Heart right ventricle (tissue), 16 donors: ENCODE measurements around the gene SSH3. TPM values are rescaled to one million over a fixed set of nuclear protein-coding genes. Genes with fewer than 3 reads are reported as not detected.
A peak's percentile ranks its signal among the peaks of the same experiment; 100 is the strongest.

Experiments used
- ATAC-seq, 8 donors: fragments of 200-7000 bp; cut with Tn5 transposase; one replicate each; pipeline ENCODE4 v1.9.1; 2020; ENCODE audit warnings: mild to moderate bottlenecking in 8 of 8, moderate library complexity in 8 of 8, moderate number of reproducible peaks in 1 of 8
- DNase-seq, 2 donors: peaks; one replicate each; pipeline ENCODE4 v3.0.0-alpha.2; 2020
- H3K27ac ChIP-seq, 10 donors: fragments of 200-600 bp; sonication (generic) in 2 of 10; one replicate each; pipeline versions ENCODE4 v1.5.0 to v1.8.0; 2020 to 2022; ENCODE audit warnings: mild to moderate bottlenecking in 3 of 10
- H3K27me3 ChIP-seq, 7 donors: fragments of 200-600 bp; one replicate each; pipeline ENCODE4 v1.8.0; 2021 to 2022; ENCODE audit warnings: mild to moderate bottlenecking in 2 of 7
- H3K36me3 ChIP-seq, 9 donors: fragments of 200-600 bp; sonication (generic) in 1 of 9; one replicate each; pipeline versions ENCODE4 v1.5.0 to v1.8.0; 2020 to 2022; ENCODE audit warnings: mild to moderate bottlenecking in 2 of 9
- H3K4me1 ChIP-seq, 9 donors: fragments of 200-600 bp; sonication (generic) in 1 of 9; one replicate each; pipeline versions ENCODE4 v1.5.0 to v1.8.0; 2020 to 2022; ENCODE audit warnings: mild to moderate bottlenecking in 4 of 9
- H3K4me3 ChIP-seq, 10 donors: fragments of 200-600 bp; sonication (generic) in 2 of 10; one replicate each; pipeline versions ENCODE4 v1.5.0 to v1.8.0; 2020 to 2022; ENCODE audit warnings: mild to moderate bottlenecking in 7 of 10, moderate library complexity in 2 of 10
- H3K9me3 ChIP-seq, 11 donors: fragments of 200-600 bp in 10 of 11; sonication (generic) in 2 of 11; one replicate each; pipeline versions ENCODE4 v1.5.0 to v1.8.0; 2013 to 2022; ENCODE audit warnings: mild to moderate bottlenecking in 2 of 11, control low read depth in 1 of 11, moderate library complexity in 1 of 11
- WGBS, 2 donors: extraction: QIAGEN DNeasy Blood & Tissue Kit; methylation state at CpG; one replicate each; pipeline ENCODE4 v1.1.7; 2013; ENCODE audit warnings: inconsistent platforms in 1 of 2; 5-methylcytosine and 5-hydroxymethylcytosine counted together
- intact Hi-C, 10 donors: fragments of 100-400 bp; cut with DNase I; formaldehyde crosslinking; loops; one replicate each; pipeline versions ENCODE4 v1.11.1 to v1.14.2; 2022
- polyA plus RNA-seq, 2 donors: library from polyadenylated mRNA; stranded (reverse); fragments of 200-250 nt; gene quantifications; one replicate each; pipeline ENCODE4 v1.2.3, GENCODE V29; 2013
- total RNA-seq, 10 donors: library from RNA; stranded (reverse); fragmentation: NEBNext Ultra II Directional in 3 of 10; extraction: Animal tissue kit (Norgen Biotek cat#: 25700) in 3 of 10; gene quantifications; one replicate each; pipeline versions ENCODE4 v1.2.1 to v1.2.4, GENCODE V29; 2021 to 2023
- TF ChIP-seq, protein P1 (sequence below), 9 donors: fragments of 200-600 bp; sonication (generic) in 2 of 9; IDR thresholded peaks; one replicate each; pipeline versions ENCODE4 v1.5.0 to v1.8.0; 2021 to 2022; ENCODE audit warnings: antibody characterized with exemption in 9 of 9, mild to moderate bottlenecking in 5 of 9, moderate library complexity in 1 of 9
- donor health status: Arrhythmogenic right ventricular cardiomyopathy.
- donor health status: ischemic (EF 13 %, LVEDD 7.1; RV severe dilation, severe dysfunction).
- donor health status: healthy with polysubstance abuse.
- donor health status: DM: no; HTN: yes; CAD: no.
- donor health status: DM: no; HTN: no; CAD: no.
- donor health status: ischemic (EF 25% LVEDD 6.9; RV normal size, moderate dysfunction).
- donor health status: ischemic (EF 25% LVEDD 5.7; RV mildly dilated, moderate dysfunction).
- donor health status: healthy.
- donor health status: DM: yes; HTN: yes; CAD: no.
- donor health status: Ischemic cardiomyopathy.
- donor health status: ischemic (EF 35%, LVEDD 5.7; RV mildly dilated, moderate dysfunction).
- donor health status: nonischemic (EF 11% LVEDD 7.7; RV severe dilation, severe dysfunction).
- donor health status: DM: yes; HTN: yes; CAD: no.
- donor health status: PGD.
- donor health status: ischemic (EF 29% LVEDD 5.4; RV normal size, mild dysfunction).
- donor health status: nonischemic (EF 23%, LVEDD 6.1; RV moderate dilation, normal function).

SSH3 gene
- total and polyA plus RNA-seq, 12 donors, result 7.8 to 21.2 (median 15.3) TPM

DNA sequence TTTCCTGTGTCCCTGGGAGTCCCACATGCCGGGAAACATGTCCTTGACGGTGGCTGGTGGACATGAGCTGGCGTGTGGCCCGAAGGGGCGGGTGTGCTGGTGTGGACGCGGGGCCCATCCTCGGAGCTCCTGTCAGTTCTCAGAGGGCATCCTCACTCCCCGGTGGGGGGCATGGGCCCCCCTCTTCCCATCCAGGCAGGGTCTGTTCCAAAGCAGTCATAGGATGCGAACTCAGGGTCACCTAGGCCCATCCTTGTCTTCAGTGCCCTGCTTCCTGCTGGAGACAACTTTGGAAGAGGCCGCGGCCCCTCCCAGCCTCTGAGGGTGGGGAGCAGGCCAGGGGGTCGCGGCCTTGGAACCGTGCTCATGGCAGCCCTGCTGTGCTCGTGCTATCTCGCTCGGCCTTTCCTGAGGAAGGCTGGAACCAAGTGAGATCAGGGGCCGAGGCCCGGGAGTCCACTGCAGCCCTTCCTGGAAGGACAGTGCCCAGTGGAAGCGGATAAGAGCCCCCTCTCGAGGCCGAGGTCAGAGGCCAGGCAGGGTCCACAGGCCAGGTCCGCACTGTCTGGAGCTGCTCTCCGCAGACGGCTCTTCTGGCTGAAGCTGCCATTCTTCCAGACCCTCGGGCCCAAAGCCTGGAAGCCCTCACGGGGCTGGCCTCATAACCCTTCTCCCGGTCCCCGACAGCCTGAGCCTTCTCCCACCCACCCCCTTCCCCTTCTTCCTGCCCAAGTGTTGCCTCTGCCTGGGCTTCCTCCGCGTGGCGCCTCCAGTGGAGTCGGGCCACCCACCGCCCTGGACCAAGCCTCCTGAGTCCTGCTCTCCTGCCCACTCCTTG lies 28.3 kb upstream of the SSH3 start:
- peak; percentile 70 to 74 for DNase-seq
- TF ChIP-seq, protein P1, sequence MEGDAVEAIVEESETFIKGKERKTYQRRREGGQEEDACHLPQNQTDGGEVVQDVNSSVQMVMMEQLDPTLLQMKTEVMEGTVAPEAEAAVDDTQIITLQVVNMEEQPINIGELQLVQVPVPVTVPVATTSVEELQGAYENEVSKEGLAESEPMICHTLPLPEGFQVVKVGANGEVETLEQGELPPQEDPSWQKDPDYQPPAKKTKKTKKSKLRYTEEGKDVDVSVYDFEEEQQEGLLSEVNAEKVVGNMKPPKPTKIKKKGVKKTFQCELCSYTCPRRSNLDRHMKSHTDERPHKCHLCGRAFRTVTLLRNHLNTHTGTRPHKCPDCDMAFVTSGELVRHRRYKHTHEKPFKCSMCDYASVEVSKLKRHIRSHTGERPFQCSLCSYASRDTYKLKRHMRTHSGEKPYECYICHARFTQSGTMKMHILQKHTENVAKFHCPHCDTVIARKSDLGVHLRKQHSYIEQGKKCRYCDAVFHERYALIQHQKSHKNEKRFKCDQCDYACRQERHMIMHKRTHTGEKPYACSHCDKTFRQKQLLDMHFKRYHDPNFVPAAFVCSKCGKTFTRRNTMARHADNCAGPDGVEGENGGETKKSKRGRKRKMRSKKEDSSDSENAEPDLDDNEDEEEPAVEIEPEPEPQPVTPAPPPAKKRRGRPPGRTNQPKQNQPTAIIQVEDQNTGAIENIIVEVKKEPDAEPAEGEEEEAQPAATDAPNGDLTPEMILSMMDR (IDR thresholded peaks at IDR 0.05), result no peak
- whole genome bisulfite sequencing, 2 donors, result 31 to 32% methylated on average over 35 of the region's 35 CpGs

DNA sequence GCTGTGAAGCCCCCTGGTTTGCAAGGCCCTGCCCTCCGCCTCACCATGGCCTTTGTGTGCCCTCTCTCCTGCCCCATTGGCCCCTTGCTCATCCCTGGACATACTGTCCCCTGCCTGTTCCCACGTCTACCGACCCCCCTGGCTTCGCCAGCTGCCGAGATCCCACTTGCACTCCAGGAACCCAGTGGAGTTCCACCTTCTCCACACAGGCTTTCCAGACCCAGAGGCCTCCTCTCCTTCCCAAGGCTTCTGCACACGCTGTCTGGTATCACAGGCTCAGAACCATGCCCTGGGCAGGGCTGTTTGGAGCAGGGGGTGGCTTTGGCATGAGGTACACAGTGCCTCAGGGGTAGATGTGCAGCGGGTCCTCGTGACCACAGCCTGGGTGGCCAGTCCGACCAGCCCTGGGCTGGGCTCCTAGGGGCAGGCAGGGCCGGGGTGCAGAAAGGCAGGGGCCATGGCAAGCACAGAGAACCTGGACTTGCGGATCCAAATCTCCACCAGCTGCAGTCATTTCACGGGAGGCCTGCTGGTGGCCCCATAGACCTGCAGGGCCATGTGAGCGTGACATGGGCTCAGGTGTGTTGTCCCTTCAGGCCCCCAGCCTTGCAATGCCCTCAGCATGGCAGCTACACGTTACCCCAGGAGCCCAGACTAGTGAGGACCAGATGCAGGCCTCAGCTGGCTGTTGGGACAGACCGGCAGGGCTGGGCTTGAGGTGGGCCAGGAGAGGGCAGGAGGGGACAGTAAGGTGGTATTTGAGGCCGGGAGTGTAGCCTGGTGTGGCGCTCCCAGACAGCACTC lies 27.5 kb upstream of the SSH3 start:
- DNase-seq (peak in 1 of 2 donors; percentile 11), ATAC-seq (no peak)
- TF ChIP-seq, protein P1 (IDR thresholded peaks at IDR 0.05), result no peak
- no peaks in the 10 kb centered on the region for H3K9me3 ChIP-seq
- H3K27me3 ChIP-seq, result no peaks in the 10 kb centered on the region
- intact Hi-C loops, result no loop called here
- WGBS, 2 donors, result 80 to 88% methylated on average over 17 of the region's 17 CpGs
- H3K36me3 ChIP-seq, result peaks cover 0 to 62% (median 16%) of the 10 kb centered on the region in 9 donors
- peak overlapping the region in 2 of 10 donors; percentile 25 to 37 for H3K4me3 ChIP-seq
- H3K27ac ChIP-seq, result peak overlapping the region; percentile 30 to 98 (median 90)
- H3K4me1 ChIP-seq, result peaks cover 60 to 100% (median 89%) of the 10 kb centered on the region in 9 donors

More for the DNA sequence above, 28.3 kb upstream of the SSH3 start:
- peak overlapping the region; percentile 67 to 98 (median 90) for H3K27ac ChIP-seq
- H3K9me3 ChIP-seq, result no peaks in the 10 kb centered on the region
- H3K27me3 ChIP-seq, result no peaks in the 10 kb centered on the region
- H3K4me3 ChIP-seq, result peak overlapping the region in 5 of 10 donors; percentile 7 to 37 (median 21)
- ATAC-seq, result peak in 7 of 8 donors; percentile 1 to 16 (median 13)
- H3K36me3 ChIP-seq, result peaks cover 0 to 57% (median 9%) of the 10 kb centered on the region in 9 donors
- intact Hi-C loops, result loop anchor here in 1 of 10 donors (5.0 kb wide), 1 partner anchor 107 kb away; no protein-coding TSS in a partner anchor
- peaks cover 63 to 100% (median 96%) of the 10 kb centered on the region in 9 donors for H3K4me1 ChIP-seq

DNA sequence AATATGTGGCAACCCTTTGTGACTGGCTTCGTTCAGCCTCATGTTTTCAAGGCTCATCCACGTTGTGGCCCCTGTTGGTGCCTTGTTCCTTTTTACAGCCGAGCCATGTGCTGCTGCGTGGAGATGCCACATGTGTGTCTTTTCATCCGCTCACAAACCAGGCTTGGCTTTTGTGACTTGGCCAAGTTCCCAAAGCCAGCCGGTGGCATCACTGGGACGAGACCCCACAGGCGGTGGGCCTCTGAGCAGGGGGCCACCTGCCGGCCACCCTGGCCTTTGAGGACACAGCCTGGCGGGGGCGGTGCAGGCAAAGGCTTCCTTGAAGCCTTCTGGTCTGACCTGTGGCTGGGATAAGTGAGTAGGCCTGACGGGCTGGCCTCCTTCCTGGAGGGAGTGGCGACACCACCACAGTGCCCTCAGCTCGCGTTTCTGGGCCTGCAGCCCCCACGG lies 26.5 kb upstream of the SSH3 start:
- no peaks in the 10 kb centered on the region for H3K9me3 ChIP-seq
- peak overlapping the region in 9 of 10 donors; percentile 16 to 52 (median 42) for H3K4me3 ChIP-seq
- ATAC-seq, result peak; percentile 8 to 60 (median 39)
- H3K4me1 ChIP-seq, result peaks cover 53 to 100% (median 79%) of the 10 kb centered on the region in 9 donors
- H3K27ac ChIP-seq, result peak overlapping the region; percentile 65 to 98 (median 90)
- intact Hi-C loops, result no loop called here
- TF ChIP-seq, protein P1 (IDR thresholded peaks at IDR 0.05), result peak in 5 of 9 donors; percentile 30 to 51 (median 41)
- no peaks in the 10 kb centered on the region for H3K27me3 ChIP-seq
- WGBS, 2 donors, result 32 to 35% methylated on average over 16 of the region's 16 CpGs
- peak in 1 of 2 donors; percentile 61 for DNase-seq
- H3K36me3 ChIP-seq, result peaks cover 5 to 67% (median 25%) of the 10 kb centered on the region in 9 donors
